Measurements from ENCODE around the gene SYNPO2L.
"Not testable (repeated sequence)": the region's sequence is repeated elsewhere in the genome, so short reads cannot be mapped to it uniquely, and the experiment has no call there.

SYNPO2L gene

DNA sequence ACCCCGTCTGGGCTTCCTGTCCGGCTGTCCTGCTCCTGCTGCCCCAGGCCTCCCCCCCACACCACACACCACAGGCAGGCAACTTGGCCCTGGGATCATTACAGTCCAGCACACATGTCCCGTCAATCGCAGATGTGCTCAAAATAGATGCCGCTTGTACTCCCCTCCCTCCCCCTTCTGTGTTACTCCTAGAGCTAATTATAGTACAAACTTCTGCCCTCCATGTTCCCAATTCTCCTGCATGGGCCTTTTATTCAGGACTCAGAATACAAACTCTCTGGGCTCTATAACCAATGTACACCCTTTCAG lies at the start of gene SYNPO2L:
Gene SYNPO2L, minus strand, starts transcription at position 40 of the 309 bp plus-strand sequence. CDS start 107 bp downstream, outside the sequence.
- no peak for DNase-seq

GRCh38 chr10:73703924-73704323 lies 48.1 kb upstream of the SYNPO2L start:
- DNase-seq, result not testable (repeated sequence)

DNA sequence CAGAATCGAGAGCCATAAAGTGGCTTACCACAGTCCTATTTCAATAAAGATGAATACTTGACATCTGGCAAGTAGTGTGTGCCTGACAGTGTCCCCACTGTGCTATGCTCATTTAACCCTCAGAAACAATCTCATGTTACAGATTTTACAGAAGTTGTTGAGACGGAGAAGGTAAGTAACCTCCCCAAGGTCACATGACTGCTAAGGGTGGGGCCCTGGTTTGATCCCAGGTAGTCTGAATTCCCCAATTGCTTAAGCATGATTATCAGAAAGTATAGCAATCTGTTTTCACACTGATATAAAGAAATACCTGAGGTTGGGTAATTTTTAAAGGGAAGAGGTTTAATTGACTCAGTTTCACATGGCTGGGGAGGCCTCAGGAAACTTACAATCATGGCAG lies 43.0 kb upstream of the SYNPO2L start:
- DNase-seq, result not testable (repeated sequence)

DNA sequence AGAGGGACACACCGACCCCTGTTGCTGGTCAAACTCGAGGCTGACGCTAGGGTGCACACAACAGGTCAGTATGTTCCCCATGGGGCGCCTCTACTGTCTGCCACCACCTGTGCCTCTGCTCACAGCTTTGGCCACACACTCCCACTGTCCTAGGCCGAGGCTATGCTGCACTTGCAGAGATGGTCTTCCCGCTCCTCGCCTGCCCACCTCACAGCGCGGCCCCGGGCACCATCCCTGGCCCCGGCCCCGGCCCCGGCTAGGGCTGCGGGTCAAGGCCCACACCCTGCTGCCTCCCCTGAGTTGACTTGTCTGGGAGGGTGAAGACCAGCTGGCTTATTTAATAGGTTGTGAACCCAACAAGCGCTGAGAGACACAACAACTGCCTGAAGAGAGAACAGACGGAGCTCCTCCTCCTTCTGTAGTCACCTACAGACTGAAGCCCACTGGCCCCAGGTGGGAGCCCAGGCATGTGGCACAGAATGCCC lies 41.9 kb upstream of the SYNPO2L start, which contains the start of gene AGAP5:
Gene AGAP5, minus strand, starts transcription at position 435 of the 485 bp plus-strand sequence. Its CDS starts 354 bp downstream, at position 81.
- not testable (repeated sequence) for DNase-seq

DNA sequence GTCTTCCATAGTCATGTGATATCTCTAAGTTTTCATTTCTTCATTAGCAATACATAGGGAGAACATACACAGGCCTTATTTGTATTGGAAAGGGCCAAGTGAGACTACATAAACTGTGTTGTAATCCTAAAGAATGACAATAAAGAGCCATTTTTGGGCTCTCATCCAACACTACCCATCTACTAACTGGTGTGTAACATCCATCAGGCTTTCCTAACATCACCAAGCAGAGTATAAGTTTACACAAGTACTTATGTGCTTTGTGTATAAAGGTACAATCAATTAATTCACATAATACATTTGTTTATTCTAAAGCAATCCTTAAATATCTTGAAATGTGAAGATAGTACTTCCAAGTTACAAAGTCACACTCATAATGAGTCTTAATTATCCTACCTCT lies 39.5 kb upstream of the SYNPO2L start:
- DNase-seq, result not testable (repeated sequence)

GRCh38 chr10:73690755-73691154 lies 34.9 kb upstream of the SYNPO2L start:
- DNase-seq, result not testable (repeated sequence)

GRCh38 chr10:73689596-73689995 lies 33.8 kb upstream of the SYNPO2L start:
- DNase-seq, result not testable (repeated sequence)

DNA sequence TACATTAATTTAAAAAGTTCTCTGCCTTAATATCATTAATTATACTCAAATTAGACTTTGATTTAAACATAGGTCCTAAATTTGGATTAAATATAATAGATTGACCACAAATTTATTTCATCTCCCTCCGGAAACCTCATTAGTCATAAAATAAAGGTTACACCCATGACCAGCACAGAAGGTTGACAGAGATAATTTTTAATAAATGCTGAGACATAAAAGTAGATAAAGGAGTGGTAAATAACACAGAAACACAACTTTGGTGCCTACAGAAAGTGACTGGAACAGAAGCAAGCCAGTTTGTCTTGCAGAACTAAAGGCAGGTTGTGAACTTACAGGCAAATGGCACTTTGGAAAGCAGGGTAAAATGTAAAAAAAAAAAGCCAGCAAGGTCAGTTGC lies 31.8 kb upstream of the SYNPO2L start:
- not testable (repeated sequence) for DNase-seq

- DNase-seq, result not testable (repeated sequence)
Measured at GRCh38 chr10:73674546-73674945, 18.7 kb upstream of the SYNPO2L start.

DNA sequence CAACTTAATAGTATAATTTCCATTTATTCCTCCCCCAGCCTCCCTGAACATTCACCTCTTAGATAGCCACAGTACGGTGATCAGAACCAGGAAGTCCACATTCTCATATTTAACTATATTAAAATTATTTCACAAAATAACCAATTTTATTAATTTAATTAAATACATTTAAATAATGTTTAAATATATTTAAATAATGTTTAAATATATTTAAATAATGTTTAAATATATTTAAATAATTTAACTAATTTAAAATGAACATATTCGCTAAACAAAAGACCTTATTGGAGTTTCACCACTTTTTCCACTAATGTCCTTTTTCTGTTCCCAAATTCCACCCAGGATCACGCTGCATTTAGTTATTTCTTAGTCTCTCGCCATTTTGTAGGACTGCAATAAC lies 12.5 kb upstream of the SYNPO2L start:
- not testable (repeated sequence) for DNase-seq

GRCh38 chr10:73666153-73666809 lies 10.5 kb upstream of the SYNPO2L start:
- DNase-seq, result not testable (repeated sequence)

DNA sequence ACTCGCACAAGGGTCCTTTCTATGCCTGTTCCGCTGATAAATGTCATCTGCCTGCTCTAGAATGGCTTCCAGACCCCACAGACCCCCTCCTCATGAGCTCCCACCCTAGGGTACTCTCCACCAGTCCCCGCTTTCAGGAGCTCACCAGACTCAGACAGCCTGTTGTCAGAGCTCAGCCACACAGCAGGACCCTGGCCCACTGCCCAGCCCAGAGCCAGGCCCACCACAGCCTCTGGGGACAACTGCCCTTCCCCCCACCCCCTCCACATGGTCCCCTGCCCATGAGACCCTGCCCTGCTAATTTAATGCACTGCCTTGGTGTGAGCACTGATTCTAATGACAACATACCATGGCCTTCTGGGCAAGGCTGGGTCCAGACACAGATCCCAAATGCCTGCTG lies 9.8 kb upstream of the SYNPO2L start:
- not testable (repeated sequence) for DNase-seq

DNA sequence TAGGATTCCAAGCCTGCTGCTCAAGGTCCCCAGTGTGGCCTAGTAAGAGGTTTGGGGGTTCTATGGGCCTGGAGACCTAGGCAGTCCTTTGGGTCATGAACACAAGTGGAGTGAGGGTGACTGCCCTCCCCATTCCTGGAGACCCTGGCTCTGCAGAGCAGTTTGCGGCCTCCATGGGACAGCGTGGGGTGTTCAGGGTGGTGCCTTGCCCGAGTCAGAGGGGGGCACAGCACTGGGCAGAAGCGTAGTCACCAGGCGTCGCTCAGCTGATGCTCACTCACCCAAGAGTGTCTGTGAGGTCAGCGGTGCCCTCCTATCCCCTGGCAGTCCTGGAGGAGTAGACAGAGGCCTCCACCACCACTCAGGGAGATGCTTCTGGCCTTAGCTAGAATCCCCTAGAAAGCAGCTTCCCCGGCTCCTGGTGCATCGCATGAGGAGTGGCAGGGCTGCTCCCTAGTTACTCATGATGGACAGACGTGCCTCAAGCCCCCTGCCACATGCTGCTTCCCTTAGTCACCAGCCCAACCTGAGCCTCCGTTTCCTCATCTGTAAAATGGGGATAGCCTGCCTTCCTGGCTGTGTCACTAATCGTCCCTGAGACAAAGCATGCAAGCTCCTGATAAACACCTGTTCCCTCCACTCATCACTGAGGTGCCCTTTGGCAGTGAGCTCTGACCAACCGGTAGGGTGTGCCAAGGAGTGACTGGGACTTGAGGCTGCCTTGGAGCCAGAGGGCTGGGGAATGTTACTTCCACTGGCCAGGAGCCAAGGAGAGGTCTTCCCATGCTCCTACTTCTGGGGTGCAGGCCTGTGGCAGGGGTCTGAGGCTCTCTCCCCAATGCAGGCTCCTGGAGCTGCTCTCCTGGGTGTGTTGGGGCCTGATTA lies 8.6 kb upstream of the SYNPO2L start:
- DNase-seq, result not testable (repeated sequence)

DNA sequence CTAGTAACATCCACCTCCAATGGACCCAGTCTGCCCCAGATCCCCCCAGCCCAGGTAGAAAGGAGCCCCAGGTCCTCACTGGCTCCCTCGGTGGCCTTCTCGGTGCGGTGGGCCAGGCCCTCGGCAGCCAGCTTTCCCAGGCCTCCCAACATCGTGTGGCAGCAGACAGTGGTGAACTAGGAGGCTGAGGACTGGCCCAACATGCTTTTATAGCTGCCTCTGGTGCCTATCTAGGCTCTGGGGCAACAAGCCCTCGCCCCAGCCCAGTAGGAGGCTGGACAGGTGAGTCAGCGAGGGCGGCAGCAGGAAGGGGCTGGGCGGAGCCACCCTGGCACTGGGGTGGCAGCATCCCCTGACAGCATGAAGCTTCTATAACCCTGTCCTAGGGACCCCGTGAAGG lies 7.8 kb upstream of the SYNPO2L start:
- DNase-seq, result not testable (repeated sequence)

- not testable (repeated sequence) for DNase-seq
Measured at GRCh38 chr10:73662705-73663104, 6.9 kb upstream of the SYNPO2L start.

DNA sequence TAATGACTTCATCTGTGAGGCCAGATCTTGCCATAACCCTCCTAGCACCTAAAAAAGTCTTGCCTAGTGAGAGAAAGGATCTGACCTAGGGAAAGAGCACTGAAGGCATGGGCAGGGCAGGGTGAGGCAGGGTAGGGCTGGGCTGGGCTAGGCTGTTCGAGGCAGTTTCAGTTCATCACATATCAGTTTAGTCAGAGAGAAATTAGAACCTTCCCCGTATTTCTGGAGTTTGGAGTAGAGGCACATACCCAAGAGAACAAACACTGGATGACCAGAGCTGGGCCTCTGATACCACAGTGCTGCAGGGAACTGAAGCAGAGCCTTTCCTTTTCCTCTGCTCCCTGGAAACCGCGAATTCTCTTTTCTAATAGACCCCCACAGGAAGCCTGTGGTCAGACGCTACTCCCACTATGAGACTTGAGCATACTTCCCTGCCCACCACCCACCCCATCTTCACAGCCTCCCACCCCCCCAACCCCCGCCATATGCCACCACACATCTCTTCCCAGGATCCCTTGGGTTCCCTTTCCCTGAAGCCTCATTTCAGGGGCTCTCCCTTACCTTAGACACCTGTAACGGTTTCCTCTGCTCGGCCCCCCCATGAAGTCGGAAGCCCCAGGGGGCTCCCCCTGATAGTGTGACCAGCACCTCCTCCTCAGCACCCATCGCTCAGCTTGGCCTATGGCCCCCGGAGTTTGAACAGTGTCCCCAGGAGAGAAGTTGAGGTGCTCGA lies 406 bp downstream of the SYNPO2L start:
- no peak for DNase-seq

DNA sequence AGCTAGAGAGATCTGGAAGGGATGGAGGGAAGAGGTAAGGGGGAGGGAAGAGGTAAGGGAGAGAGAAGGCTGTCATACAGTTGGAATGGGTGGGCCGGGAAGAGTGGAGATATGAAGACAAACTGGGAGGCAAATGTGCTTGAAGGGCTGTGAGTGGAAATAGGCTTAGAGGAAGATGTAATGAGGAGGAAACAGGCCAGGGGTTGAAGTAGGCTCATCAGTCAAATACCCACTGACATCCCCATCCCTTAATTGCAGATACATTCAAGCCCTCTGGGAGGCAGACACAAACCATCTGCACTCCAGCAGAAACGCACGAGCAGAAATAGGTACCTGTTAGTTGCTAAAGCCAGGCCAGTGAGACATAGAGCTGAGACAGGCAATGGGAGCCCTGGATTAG lies 2.1 kb downstream of the SYNPO2L start:
- DNase-seq, result no peak

- DNase-seq, result no peak
Measured at GRCh38 chr10:73653195-73653594, 2.6 kb downstream of the SYNPO2L start.

- DNase-seq, result no peak
Measured at GRCh38 chr10:73650537-73651331, 5.1 kb downstream of the SYNPO2L start.

GRCh38 chr10:73649876-73650536 lies 5.8 kb downstream of the SYNPO2L start:
- DNase-seq, result no peak

DNA sequence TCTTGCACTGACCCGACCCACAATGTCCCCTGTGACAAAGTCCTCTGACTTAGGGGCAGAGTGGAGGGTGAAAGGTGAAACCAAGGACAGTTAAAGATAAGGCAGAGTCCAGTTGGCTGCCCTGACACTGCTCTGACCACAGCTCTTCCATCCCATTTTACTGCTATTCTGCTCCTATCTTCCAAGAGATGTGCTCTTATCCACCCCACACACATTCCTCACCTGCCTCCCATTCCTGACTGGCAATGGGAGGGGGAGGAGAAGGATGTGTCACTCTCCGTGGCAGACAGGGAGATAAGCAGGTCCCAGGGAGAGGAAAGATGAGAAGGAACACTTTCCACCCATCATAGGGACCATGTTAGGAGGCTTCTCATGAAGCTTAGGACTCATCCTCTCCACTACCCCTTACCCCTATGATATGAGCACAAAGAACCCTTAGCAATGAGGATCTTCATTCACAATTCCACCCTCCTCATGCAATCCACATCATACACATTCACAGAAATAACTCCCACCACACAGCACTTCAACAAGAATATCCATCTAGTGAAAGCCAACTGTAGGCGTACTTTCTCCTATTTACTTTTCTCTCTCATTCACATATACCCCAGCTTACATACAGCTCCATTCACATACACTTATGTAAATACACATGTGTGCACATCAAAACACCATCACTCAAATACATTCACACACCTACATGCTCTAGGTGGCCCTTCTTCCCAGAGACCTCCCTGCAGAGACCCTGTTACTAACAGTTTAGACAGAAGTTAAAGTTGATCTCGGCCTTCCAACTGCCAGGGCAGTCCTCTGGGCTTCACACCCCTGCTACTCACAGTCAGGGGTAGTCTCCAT lies 6.6 kb downstream of the SYNPO2L start:
- DNase-seq, result no peak
